GM23338 (cell line): ENCODE measurements around the gene NSD2. TPM values are rescaled to one million over a fixed set of nuclear protein-coding genes. Genes with fewer than 3 reads are reported as not detected.

Experiments
- ATAC-seq: fragments of 200-7000 bp; cut with Tn5 transposase; 3 replicates; pipeline ENCODE4 v1.9.1; 2020
- DNase-seq: peaks from one replicate; pipeline ENCODE4 v3.0.0-alpha.2; 2015; ENCODE audit warnings: low spot score
- H2AFZ ChIP-seq: fragments of 200-600 bp; sonication (generic); 2 replicates; pipeline ENCODE4 v1.8.0; 2016; ENCODE audit warnings: antibody characterized with exemption, mild to moderate bottlenecking, moderate library complexity
- H3F3A ChIP-seq: fragments of 200-600 bp; sonication (generic); replicated peaks from 2 replicates; pipeline ENCODE4 v1.8.0; 2017; ENCODE audit warnings: antibody characterized with exemption, mixed run types, low read depth
- H3K27ac ChIP-seq: fragments of 200-600 bp; sonication (generic); 2 replicates; pipeline ENCODE4 v1.6.1; 2016; ENCODE audit warnings: low read depth
- H3K27me3 ChIP-seq: fragments of 200-600 bp; sonication (generic); 2 replicates; pipeline ENCODE4 v1.8.0; 2016; ENCODE audit warnings: mild to moderate bottlenecking, mixed run types, moderate library complexity; ENCODE audit not compliant: insufficient read depth
- H3K36me3 ChIP-seq: fragments of 200-600 bp; sonication (generic); 2 replicates; pipeline ENCODE4 v1.8.0; 2016; ENCODE audit warnings: mild to moderate bottlenecking; ENCODE audit not compliant: insufficient read depth
- H3K4me1 ChIP-seq: fragments of 200-600 bp; sonication (generic); 2 replicates; pipeline ENCODE4 v1.8.0; 2016; ENCODE audit warnings: mild to moderate bottlenecking, moderate library complexity; ENCODE audit not compliant: insufficient read depth
- H3K4me2 ChIP-seq: fragments of 200-600 bp; sonication (generic); 2 replicates; pipeline ENCODE4 v1.7.1; 2017; ENCODE audit warnings: mixed run types
- H3K4me3 ChIP-seq: fragments of 200-600 bp; sonication (generic); 2 replicates; pipeline ENCODE4 v1.6.1; 2016; ENCODE audit warnings: mixed run types
- H3K79me2 ChIP-seq: fragments of 200-600 bp; sonication (generic); replicated peaks from 2 replicates; pipeline ENCODE4 v1.8.0; 2017; ENCODE audit warnings: mild to moderate bottlenecking; ENCODE audit not compliant: insufficient read depth
- H3K9me2 ChIP-seq: fragments of 200-600 bp; sonication (generic); 2 replicates; pipeline ENCODE4 v1.8.0; 2017; ENCODE audit not compliant: insufficient read depth
- H4K20me1 ChIP-seq: fragments of 200-600 bp; sonication (generic); replicated peaks from 2 replicates; pipeline ENCODE4 v1.8.0; 2017; ENCODE audit warnings: mild to moderate bottlenecking; ENCODE audit not compliant: insufficient read depth
- H3K27ac Mint-ChIP-seq: 2 replicates; pipeline ENCODE4 v1.8.0; 2020; ENCODE audit warnings: inconsistent platforms, mild to moderate bottlenecking, moderate library complexity, mixed read lengths
- H3K27me3 Mint-ChIP-seq: 3 replicates; pipeline ENCODE4 v1.8.0; 2022; ENCODE audit warnings: low read depth, mild to moderate bottlenecking, moderate library complexity, mixed read lengths, inconsistent platforms; ENCODE audit not compliant: insufficient read depth, poor library complexity
- H3K36me3 Mint-ChIP-seq: 3 replicates; pipeline ENCODE4 v1.8.0; 2021; ENCODE audit warnings: low read depth, mild to moderate bottlenecking, inconsistent platforms, moderate library complexity, mixed read lengths
- H3K4me1 Mint-ChIP-seq: 3 replicates; pipeline ENCODE4 v1.8.0; 2020; ENCODE audit warnings: mild to moderate bottlenecking, inconsistent platforms, mixed read lengths
- H3K4me3 Mint-ChIP-seq: 3 replicates; pipeline ENCODE4 v1.8.0; 2021; ENCODE audit warnings: moderate library complexity, mild to moderate bottlenecking, inconsistent platforms, mixed read lengths
- H3K9me3 Mint-ChIP-seq: 3 replicates; pipeline ENCODE4 v1.8.0; 2020; ENCODE audit warnings: moderate library complexity, mild to moderate bottlenecking, inconsistent platforms, mixed read lengths
- CREB1 ChIP-seq: fragments of 250-450 bp; sonication (Bioruptor Pico); IDR thresholded peaks from 2 replicates; pipeline ENCODE4 v1.5.0; 2020; ENCODE audit warnings: low read depth, mild to moderate bottlenecking, moderate library complexity
- CTCF ChIP-seq, 2 experiments: fragments of 200-600 bp in 1 of 2; sonication (generic) in 1 of 2; conservative IDR thresholded peaks; 2 replicates each; pipeline versions ENCODE4 v1.5.1 to v1.6.1; 2016 to 2017; ENCODE audit warnings: antibody characterized with exemption in 2 of 2, low read depth in 2 of 2, mild to moderate bottlenecking in 2 of 2, moderate library complexity in 1 of 2
- ETS1 ChIP-seq: IDR thresholded peaks from 2 replicates; pipeline ENCODE4 v1.6.1; 2016; ENCODE audit warnings: antibody characterized with exemption
- EZH2 ChIP-seq: fragments of 200-600 bp; sonication (generic); IDR thresholded peaks from one replicate; pipeline ENCODE4 v1.8.0; 2017; ENCODE audit warnings: antibody characterized with exemption, mild to moderate bottlenecking, low read depth; ENCODE audit not compliant: unreplicated experiment
- EZH2phosphoT487 ChIP-seq: fragments of 200-600 bp; sonication (generic); IDR thresholded peaks from one replicate; pipeline ENCODE4 v1.8.1; 2018; ENCODE audit warnings: antibody characterized with exemption; ENCODE audit not compliant: unreplicated experiment
- JUNB ChIP-seq: IDR thresholded peaks from one replicate; pipeline ENCODE4 v1.6.1; 2016; ENCODE audit warnings: antibody characterized with exemption; ENCODE audit not compliant: unreplicated experiment
- NANOG ChIP-seq: IDR thresholded peaks from 2 replicates; pipeline ENCODE4 v1.6.1; 2016; ENCODE audit warnings: antibody characterized with exemption, borderline replicate concordance
- POLR2AphosphoS5 ChIP-seq: IDR thresholded peaks from 2 replicates; pipeline ENCODE4 v1.6.1; 2016; ENCODE audit warnings: antibody characterized with exemption, low read depth
- REST ChIP-seq: IDR thresholded peaks from one replicate; pipeline ENCODE4 v1.6.1; 2018; ENCODE audit warnings: antibody characterized with exemption; ENCODE audit not compliant: unreplicated experiment
- ZNF114 ChIP-seq: fragments of 250-450 bp; sonication (Bioruptor Pico); IDR thresholded peaks from 2 replicates; pipeline ENCODE4 v1.5.0; 2020; ENCODE audit warnings: mild to moderate bottlenecking, moderate library complexity
- polyA plus RNA-seq: library from polyadenylated mRNA; unstranded; fragments of >200 nt; fragmentation: Nextera tagmentation; extraction: Ambion mirVana; gene quantifications from 2 replicates; pipeline ENCODE4 v1.2.1, GENCODE V29; 2016
- total RNA-seq: library from RNA; depleted of rRNA; stranded (reverse); fragments of >200 nt; shearing (Covaris generic); gene quantifications from 2 replicates; pipeline ENCODE4 v1.2.3, GENCODE V29; 2014

The NSD2 gene
- total and polyA plus RNA-seq, 2 experiments from 2014 or later = 33.5 to 84.4 TPM

GRCh38 chr4:1825326-1825725, 45.9 kb upstream of the NSD2 start (continued):
- TF ChIP-seq CTCF (conservative IDR thresholded peaks at IDR 0.05; ENCODE audit: low read depth in 2 of 2) (no peak), EZH2 (no peak), POLR2AphosphoS5 (no peak), REST (no peak), CREB1 (CRISPR knock-in tag) (no peak), JUNB (no peak)

GRCh38 chr4:1826531-1827350, 44.5 kb upstream of the NSD2 start:
- peaks cover 64% of the 10 kb centered on the region for H3K36me3 Mint-ChIP-seq
- Histone ChIP-seq H3K27ac (no peak overlapping the region), H3K4me3 (no peak overlapping the region), H3K4me1 (no peaks in the 10 kb centered on the region), H3F3A (no peaks in the 10 kb centered on the region; the same call in 1 of the 2 replicates), H3K4me2 (no peak overlapping the region), H3K36me3 (peaks cover 3% of the 10 kb centered on the region), H3K9me2 (no peaks in the 10 kb centered on the region), H3K79me2 (no peaks in the 10 kb centered on the region), H4K20me1 (no peaks in the 10 kb centered on the region; the same call in 1 of the 2 replicates), H2AFZ (no peak overlapping the region), H3K27me3 (no peaks in the 10 kb centered on the region)
- no peak overlapping the region; the same call in 1 of the 2 replicates for H3K27ac Mint-ChIP-seq
- ATAC-seq (no peak), DNase-seq (no peak)
- peaks cover 10% of the 10 kb centered on the region for H3K4me1 Mint-ChIP-seq
- no peak overlapping the region for H3K4me3 Mint-ChIP-seq
- peaks cover 18% of the 10 kb centered on the region for H3K27me3 Mint-ChIP-seq
- peaks cover 14% of the 10 kb centered on the region for H3K9me3 Mint-ChIP-seq
- TF ChIP-seq EZH2phosphoT487 = no peak
- no peak for TF ChIP-seq ZNF114
- no peak for TF ChIP-seq NANOG
- no peak for TF ChIP-seq EZH2
- TF ChIP-seq JUNB = no peak
- no peak for TF ChIP-seq ETS1
- TF ChIP-seq POLR2AphosphoS5 = no peak
- no peak for TF ChIP-seq CREB1 (CRISPR knock-in tag)
- no peak for TF ChIP-seq REST
